Stimulated activated CD4-positive, alpha-beta T cell treated with anti-CD3 and anti-CD28 coated beads, Interleukin-15, amount 100 ng/mL, for 1 hour (primary cell): ENCODE results near the gene OR52W1.
"Not testable (repeated sequence)": the region's sequence is repeated elsewhere in the genome, so short reads cannot be mapped to it uniquely, and the experiment has no call there.

ENCODE experiments used
- DNase-seq, 2 donors: peaks; one replicate each; pipeline ENCODE4 v3.0.0-alpha.2; 2020; ENCODE audit warnings: low read depth in 1 of 2, low spot score in 1 of 2

OR52W1 gene

DNA sequence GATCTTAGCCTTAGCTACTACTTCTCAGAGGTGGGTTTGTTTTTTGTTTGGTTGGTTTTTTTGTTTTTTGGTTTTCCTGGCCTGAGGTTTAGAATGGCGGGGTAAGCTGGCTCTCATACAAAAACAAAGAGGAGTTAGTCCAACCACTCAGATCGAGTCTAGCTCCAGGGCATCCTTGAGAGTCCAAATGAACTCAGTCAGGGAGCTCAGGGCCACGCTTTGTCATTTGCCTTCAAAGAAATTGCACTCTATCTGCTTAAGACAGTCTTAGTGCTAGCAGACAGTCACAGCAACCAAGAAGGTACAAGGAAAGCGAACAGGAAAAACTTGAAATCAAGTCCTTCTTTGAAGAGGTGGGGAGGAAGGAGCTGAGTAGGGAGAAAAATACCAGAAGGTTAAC is 17.5 kb downstream of the OR52W1 start:
- DNase-seq: no peak

DNA sequence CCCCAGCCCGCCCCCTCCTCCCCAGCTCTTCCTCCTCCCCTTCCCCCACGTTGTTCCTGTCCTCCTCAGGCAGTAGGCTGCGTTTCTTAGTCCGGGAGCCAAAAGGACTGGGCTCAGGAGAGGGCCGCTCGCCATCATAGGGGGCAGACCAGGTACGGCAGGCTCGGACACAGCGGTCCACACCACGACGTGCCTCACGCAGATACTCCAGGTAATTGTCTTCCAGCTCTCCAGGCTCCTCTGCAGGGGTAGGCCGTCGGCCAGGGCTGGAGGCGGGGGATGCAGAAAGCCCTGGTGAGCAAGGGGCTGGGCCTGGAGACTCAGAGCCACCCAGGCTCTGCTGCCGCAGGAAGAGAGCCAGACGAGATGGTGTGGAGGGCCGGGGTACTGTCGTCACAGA is 18.7 kb downstream of the OR52W1 start:
- DNase-seq: no peak

DNA sequence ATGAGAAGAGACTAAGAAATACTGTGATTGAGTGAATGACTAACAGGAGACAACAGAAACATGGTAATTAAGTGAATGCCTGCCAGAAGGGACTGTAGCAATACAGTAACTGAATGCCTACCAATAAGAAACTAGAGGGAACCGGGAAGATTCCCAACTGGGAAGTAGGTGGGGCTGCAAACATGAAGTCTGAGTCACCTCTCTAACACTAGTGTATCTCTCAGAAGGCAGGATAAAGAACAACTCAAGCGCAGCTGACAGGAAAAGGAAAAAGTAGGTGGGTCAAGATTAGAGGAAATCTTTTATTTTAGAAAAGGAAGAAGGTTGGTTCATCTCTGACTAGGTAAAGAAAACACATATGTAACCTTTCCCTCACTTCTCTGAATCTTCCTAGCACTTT is 20.3 kb downstream of the OR52W1 start:
- DNase-seq: no peak

DNA sequence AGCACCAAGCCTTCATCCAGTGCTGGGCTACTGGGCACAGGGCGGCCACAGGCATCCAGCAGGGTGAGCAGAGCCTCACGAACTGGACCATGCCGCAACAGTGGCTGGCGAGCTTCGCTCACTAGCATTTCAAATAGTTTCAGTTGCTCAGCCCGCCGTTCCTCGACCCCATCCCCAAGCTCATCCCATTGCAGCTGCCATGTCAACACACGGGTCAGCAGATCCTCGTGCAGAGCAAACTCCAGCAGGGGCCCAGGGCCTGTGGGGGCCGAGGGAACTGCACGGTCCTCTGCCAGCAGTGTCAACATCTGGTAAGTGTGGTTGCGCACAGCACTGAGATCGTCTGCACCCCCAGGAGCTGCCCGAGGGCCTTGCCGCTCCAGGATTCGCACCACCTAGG is 24.8 kb downstream of the OR52W1 start:
- DNase-seq: no peak

DNA sequence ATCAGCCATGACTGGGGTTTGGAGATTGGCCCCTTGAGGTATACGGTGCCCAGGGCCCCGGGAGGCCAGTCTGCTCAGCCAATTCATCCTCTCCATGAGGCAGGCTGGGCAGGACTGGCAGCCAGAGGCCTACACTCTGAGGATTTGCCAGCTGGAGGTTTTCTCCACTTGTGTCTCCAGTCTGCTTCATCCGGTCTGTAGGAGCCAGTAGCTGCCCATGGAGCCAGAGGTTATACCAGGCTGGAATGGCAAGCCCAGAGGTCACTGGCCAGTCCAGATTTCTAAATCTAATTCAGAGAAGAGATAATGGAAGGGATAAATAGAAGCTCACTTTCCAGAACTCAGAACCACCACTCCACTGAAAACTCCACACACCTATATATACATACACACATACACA is 25.4 kb downstream of the OR52W1 start:
- DNase-seq: no peak

DNA sequence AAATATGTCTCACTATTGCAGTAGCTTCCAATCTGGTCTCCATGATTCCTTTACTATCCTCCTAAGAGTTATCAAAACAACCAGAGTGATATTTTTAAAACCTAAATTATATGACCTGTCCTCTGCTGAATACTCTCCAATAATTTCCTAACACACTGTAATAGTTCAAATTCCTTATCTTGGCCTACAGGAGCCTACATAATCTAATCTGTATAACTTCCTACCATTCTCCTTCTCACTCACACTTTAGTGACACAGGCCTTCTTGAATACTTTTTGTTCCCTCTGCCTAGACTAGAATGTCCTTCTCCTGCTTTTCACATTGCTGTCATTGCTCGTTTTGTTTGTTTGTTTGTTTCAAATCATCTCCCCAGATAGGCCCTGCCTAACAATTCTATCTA is 26.0 kb downstream of the OR52W1 start:
- DNase-seq: no peak

DNA sequence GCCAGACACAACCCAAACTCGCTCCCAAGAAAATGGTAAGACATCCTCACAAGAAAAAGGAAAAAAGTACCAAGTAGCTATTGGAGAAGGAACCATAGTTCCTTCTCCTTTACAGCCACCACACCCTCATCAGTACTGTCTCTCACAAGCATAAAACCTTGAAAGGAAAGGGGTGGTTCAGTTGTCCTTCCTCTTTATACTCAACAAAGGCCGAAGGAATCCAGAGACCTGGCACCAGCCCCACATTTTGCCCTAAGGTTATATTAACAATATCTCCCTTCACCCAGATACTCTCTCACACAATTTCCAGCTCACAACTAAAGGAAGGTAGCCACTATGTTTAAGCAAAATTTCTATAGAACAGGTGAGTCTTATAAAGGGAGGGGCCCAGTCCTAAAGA is 26.9 kb downstream of the OR52W1 start:
- DNase-seq: no peak

DNA sequence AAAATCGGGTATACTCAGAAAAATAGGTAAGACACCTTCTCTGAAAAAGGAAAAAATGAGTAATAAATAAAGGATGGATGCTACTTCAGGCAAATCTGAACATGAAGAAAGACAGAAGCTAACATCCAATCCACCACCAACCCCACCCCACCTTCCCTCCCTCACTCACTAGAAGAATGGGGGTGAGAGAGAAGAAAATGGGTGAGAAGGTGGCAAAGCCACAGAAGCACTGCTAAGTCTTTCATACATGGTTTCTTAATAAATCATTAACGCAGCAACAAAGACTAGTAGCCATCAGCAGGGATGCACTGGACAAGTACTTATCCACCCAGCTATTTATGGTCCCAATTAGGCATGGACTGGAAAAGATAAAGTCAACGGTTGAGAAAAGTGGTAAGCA is 29.5 kb downstream of the OR52W1 start:
- no peak for DNase-seq

DNA sequence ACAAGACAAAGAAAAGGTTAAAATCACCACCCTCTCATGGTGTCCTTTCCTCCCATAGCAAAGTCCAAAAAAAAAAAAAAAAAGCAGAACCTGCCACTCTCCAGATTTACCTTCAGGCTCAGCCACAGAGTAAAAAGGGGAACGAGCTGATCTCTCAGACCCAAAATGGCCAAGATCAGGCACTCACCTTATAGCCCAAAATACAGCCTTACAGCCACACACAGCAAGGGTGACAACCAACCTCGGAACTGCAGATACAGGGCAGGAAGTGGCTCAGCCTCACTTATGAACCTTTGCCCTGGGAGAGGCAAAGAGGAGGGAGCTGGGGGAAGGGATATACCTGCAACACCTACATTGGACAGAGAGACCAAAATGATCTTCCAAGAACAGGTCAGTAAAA is 30.9 kb downstream of the OR52W1 start:
- DNase-seq: no peak

DNA sequence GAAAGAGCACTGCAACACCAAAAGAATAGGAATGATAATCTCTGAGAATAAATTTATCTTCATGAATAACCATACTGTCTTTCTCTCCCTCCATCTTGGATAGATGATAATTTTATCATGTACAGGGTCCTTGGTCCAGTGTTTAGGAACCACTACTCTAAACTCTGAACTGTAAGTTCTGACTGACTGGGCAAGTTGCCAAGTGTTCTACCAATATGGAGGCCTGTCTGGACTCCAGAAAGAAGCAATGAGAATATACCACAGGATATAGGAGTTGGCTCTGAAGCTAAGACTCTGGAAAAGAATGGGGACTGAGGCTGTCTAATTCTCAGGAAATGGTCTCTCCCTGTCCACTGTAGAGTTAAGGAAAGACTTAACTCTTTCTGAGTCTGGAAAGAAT is 33.9 kb downstream of the OR52W1 start:
- DNase-seq: no peak

DNA sequence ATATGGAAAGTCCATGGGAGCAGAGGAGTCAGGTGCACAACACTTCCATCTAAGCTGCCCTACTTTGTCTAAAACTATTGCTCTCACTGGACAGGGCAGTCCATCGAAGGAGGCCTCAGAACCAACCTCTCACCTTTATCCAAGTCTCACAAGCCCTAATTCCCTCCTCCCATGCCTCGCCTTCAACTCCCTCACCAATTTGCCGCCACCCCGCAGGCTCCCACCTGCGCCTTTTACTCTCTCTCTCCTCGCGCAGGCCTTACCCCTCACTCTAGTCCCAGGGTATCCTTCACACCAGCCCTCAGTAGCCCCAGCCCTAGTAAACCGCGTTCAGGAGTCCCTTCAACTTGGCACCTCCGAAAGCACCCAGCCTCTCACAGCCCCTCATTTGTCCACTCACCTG is 35.0 kb downstream of the OR52W1 start:
- no peak for DNase-seq

DNA sequence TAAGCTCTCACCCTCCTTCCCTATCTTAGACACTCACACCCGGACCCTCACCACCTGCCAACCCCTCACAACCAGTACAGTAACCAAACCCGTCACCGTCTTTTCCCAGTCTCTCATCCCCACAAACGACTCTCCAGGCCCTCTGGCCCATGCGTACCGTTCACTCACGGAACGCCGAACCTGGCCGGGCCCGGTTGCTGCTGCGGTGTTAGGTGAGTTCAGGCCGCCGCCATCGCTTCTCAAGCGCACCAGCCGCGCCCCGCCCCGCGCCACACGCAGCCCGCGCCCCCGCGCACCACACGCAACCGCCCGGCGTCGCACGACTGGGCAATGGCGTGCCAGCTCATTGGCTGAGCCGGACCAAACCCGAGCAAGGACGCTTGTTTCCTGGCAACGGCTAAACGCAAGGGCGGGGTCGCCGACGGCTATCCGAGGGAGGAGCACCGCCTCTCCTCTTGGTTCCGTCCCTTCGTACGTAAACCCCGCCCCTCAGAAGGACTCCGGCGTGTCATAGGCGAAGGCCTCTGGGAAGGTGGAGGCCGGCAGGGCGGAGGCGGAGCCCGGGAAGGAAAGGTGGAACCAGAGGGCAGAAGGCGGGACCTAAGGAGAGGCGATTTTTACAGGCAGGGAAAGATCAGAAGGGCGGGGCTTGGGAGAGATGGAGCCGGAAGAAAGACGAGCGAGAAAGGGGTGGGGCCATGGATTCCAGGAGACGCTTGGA is 35.5 kb downstream of the OR52W1 start, which contains the start of gene FHIP1B:
Gene FHIP1B, minus strand, starts transcription at position 250 of the 721 bp plus-strand sequence. CDS start 10,120 bp downstream, outside the sequence.
- DNase-seq: peak; percentile 95 to 98

DNA sequence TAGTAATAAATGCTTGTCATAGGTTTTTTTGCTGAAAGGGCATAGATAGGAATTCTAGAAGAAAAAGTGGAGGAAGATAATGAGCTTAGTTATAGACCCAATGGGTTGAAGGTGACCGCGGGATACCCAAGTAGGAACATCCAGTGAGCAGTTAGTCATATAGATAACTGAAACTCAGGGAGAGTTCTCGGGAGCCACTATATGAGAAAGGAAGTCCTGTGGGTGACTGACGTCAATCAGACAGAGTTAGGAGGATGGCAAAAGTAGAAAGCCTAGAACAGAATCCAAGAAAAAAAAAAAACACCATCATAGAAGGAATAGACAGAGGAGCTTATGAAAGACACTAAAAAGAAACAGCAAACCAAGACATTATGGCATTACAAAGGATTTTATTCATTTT is 38.2 kb downstream of the OR52W1 start:
- DNase-seq: no peak

DNA sequence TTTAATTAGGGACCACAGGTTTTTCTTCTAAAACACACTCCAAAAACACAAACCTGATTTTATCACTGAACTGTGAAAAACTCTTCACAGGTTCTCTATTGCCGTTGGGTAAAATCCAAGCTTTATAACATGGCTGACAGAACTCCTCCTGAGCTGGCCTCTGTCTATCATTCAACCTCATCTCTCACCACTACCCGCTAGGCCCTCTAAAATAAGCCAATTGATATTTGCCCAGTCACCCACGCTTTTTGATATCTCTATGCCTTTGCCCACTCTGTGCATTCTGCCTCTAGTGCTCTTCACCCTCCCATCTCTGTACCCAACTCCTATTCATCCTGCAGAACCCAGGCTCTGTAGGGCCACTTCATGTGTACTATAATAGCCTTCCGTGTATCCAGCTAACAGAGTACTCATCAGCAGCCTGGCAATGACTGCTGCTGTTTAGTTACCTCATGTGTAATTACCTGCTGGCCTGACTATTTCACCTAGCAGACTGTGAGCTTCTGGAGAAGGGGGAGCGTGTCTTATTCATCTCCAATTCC is 38.8 kb downstream of the OR52W1 start:
- no peak for DNase-seq

DNA sequence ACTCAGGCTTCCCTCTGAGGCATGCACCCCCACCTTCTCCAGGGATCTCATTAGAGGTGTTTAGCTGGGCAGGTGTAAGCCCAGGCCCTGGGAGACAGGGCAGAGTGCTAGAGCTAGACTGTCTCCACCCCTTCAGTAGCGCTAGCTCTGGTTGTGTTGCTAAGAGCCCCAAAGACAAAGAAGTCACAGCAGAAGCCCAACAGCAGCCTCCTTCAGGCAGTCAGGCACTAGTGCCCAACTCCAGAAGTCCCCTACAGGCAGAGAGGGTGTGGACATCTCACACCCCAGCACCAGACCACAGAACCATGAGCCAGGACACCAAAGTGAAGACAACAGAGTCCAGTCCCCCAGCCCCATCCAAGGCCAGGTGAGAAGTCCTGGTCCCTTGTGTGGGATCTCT is 39.9 kb downstream of the OR52W1 start, which contains the start of gene CNGA4:
Gene CNGA4, plus strand, starts transcription at position 188 of the 400 bp plus-strand sequence. Its CDS starts 118 bp downstream, at position 306.
- DNase-seq: no peak

DNA sequence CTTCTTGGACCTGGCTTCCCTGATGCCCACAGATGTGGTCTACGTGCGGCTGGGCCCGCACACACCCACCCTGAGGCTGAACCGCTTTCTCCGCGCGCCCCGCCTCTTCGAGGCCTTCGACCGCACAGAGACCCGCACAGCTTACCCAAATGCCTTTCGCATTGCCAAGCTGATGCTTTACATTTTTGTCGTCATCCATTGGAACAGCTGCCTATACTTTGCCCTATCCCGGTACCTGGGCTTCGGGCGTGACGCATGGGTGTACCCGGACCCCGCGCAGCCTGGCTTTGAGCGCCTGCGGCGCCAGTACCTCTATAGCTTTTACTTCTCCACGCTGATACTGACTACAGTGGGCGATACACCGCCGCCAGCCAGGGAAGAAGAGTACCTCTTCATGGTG is 41.1 kb downstream of the OR52W1 start:
- DNase-seq: no peak

DNA sequence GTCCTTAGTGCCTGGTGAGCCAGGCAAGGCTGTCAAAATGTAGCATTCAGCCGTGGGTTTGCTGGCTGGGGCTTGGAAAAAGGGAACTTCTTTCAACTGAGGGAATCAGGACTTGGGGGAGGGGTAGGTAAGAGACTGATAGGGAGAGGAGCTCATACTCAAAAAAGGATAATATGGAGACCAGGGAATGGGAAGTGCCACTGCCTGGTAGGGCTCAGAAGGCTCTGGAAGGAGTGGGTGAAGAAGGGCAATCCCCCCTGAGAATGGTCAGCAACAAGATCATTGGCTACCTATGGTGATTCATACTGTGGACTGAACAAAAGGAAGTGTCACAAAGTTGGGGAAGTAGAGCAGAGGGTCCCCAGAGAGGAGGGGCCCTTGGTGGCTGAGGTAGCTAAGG is 41.8 kb downstream of the OR52W1 start:
- no peak for DNase-seq

DNA sequence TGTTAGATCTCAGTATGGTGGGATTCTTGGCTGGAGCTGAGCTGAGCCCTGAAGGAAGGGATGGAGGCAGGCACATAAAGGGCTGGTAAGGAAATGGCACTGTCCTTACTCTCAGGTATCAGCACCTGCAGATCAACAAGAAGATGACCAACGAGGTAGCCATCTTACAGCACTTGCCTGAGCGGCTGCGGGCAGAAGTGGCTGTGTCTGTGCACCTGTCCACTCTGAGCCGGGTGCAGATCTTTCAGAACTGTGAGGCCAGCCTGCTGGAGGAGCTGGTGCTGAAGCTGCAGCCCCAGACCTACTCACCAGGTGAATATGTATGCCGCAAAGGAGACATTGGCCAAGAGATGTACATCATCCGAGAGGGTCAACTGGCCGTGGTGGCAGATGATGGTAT is 42.3 kb downstream of the OR52W1 start:
- no peak for DNase-seq

DNA sequence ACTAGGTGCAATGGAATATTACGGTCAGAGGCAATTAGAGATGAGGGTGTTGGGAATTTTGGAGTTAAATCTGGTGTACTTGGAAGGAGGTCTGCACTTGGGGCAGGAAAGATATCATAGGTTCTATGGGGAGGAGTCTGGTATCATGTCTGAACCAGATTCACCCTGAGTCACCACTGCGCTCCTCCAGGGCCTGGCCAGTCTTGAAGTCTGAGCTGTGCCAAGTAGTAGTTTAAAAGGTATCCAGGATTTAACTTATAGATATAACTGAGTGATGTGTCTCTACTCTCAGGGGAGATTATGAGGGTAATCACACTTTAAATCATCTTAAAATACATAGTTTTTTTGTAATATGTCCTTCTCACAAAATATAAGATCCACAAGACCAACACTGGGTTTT is 46.5 kb downstream of the OR52W1 start:
- DNase-seq: no peak

DNA sequence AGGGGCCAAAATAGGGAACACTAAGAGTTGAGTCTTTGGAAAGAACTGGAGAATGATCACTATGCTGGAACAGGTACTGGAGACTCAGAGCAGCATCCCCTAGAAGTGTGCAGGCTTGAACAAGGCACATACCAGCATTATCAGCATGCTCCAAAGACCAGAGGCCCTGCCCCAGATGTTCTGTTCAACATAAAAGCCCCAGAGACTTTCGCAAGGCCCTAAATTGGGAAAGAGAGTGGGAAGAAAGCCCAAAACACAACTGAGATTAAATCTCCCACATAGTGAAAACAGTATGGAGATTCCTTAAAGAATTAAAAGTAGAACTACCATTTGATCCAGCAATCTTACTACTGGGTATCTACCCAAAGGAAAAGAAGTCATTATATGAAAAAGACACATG is 49.2 kb downstream of the OR52W1 start:
- DNase-seq: no peak

DNA sequence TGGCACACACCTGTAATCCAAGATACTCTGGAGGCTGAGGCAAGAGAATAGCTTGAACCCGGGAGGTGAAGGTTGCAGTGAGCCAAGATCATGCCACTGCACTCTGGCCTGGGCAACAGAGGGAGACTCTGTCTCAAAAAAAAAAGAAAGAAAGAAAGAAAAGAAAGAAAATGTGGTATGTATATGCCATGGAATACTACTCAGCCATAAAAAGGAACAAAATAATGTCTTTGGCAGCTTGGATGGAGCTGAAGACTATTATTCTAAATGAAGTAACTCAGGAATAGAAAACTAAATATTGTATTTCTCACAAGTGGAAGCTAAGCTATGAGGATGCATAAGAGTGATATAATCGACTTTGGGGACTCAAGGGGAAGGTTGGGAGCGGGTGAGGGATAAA is 49.9 kb downstream of the OR52W1 start:
- DNase-seq: not testable (repeated sequence)
